Activated effector memory CD4-positive, alpha-beta T cell treated with anti-CD3 and anti-CD28 coated beads, Interleukin-2, amount 50 U/mL, for 16 hours (primary cell): ENCODE results near the gene FXYD1.
A peak's percentile ranks its signal among the peaks of the same experiment; 100 is the strongest.
"Not testable (repeated sequence)": the region's sequence is repeated elsewhere in the genome, so short reads cannot be mapped to it uniquely, and the experiment has no call there.

Source experiments
- DNase-seq: peaks from one replicate; pipeline ENCODE4 v3.0.0-alpha.2; 2020

FXYD1 gene

GRCh38 chr19:35125749-35126623 lies 12.6 kb upstream of the FXYD1 start:
- DNase-seq, result no peak

GRCh38 chr19:35126624-35126959 lies 12.0 kb upstream of the FXYD1 start:
- DNase-seq, result no peak

- no peak for DNase-seq
Observed at GRCh38 chr19:35127871-35128270, 10.8 kb upstream of the FXYD1 start.

- no peak for DNase-seq
Observed at GRCh38 chr19:35128398-35129057, 10.1 kb upstream of the FXYD1 start.

- not testable (repeated sequence) for DNase-seq
Observed at GRCh38 chr19:35129724-35130274, 8.8 kb upstream of the FXYD1 start.

GRCh38 chr19:35130761-35131720 lies 7.6 kb upstream of the FXYD1 start:
- DNase-seq, result no peak

- no peak for DNase-seq
Observed at GRCh38 chr19:35132254-35132653, 6.4 kb upstream of the FXYD1 start.

GRCh38 chr19:35133826-35134225 lies 4.8 kb upstream of the FXYD1 start:
- DNase-seq, result no peak

- no peak for DNase-seq
Observed at GRCh38 chr19:35134601-35135242, 3.9 kb upstream of the FXYD1 start, which contains the start of gene LGI4. Gene LGI4, minus strand, starts transcription at chr19:35135059. Its CDS starts 379 bp downstream, at chr19:35134680.

GRCh38 chr19:35135389-35135909 lies 3.2 kb upstream of the FXYD1 start:
- DNase-seq, result peak; percentile 87

GRCh38 chr19:35136231-35136630 lies 2.4 kb upstream of the FXYD1 start:
- DNase-seq, result no peak

GRCh38 chr19:35136977-35137702 lies 1.5 kb upstream of the FXYD1 start:
- no peak for DNase-seq

GRCh38 chr19:35140207-35140961 lies 1.8 kb downstream of the FXYD1 start:
- DNase-seq, result no peak

- DNase-seq, result peak; percentile 98
Observed at GRCh38 chr19:35140962-35141836, 2.6 kb downstream of the FXYD1 start.

GRCh38 chr19:35141837-35142605 lies 3.4 kb downstream of the FXYD1 start:
- no peak for DNase-seq

GRCh38 chr19:35142606-35143230 lies 4.1 kb downstream of the FXYD1 start:
- DNase-seq, result peak; percentile 91

GRCh38 chr19:35143231-35143715 lies 4.6 kb downstream of the FXYD1 start, which contains the start of gene FXYD7:
Gene FXYD7, plus strand, starts transcription at chr19:35143255. Its CDS starts 79 bp downstream, at chr19:35143334.
- DNase-seq, result peak; percentile 69

- DNase-seq, result no peak
Observed at GRCh38 chr19:35143818-35144217, 5.2 kb downstream of the FXYD1 start.
